Stimulated activated CD4-positive, alpha-beta T cell treated with anti-CD3 and anti-CD28 coated beads, TNF-alpha, amount 100 ng/mL, for 4 hours (primary cell): ENCODE results near the gene LRP11.

Experiments used
- DNase-seq, 3 experiments: peaks; one replicate each; pipeline ENCODE4 v3.0.0-alpha.2; 2020; ENCODE audit warnings: low read depth in 3 of 3

LRP11 gene

DNA sequence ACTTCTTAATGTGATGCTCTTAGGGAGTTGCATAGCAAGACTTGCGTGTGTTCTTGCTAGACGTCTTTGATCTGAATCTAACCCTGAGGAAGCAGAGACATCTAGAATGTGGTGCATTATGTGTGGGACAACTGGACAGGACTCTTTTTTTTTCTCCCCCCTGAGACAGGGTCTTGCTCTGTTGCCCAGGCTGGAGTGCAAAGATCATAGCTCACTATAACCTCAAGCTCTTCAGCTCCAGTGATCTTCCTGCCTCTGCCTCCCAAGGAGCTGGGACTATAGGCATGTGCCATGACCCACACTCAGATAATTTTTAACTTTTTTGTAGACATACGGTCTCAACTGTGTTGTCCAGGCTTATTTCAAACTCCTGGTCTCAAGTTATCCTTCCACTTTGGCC, 80.6 kb downstream of the LRP11 start:
- no peak for DNase-seq

DNA sequence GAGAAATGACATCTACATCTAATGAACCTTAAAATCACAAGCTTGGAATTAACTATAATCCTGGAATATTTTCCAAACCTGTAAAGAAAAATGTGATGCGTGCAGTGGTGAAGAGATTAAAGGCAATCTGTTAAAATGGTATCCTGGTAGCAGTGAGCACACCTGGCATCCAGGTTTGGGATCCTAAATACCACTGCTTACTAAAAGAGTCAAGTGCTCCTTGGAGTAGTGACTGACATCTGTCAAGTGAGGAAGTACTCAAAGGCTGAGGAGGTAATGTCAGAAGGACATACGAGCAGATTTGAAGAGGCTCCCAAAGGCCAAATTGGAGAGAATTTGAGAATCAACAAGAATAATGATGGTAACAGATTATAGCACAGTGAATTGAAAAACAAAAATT, 81.8 kb downstream of the LRP11 start:
- DNase-seq, result no peak

DNA sequence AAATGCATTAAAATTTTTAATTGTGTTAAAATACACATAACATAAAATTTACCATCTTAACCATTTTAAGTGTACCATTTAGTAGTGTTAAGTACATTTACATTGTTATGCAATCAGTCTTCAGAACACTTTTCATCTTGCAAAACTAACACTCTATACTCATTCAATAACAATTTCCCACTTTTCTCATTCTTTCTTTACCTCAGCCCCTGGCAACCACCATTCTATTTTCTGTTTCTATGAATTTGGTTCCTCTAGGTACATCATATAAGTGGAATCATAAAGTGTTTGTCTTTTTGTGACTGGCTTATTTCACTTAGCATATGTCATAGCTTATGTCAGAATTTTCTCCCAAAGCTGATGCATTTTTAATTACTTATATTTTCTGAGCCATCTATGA, 82.4 kb downstream of the LRP11 start:
- no peak for DNase-seq

DNA sequence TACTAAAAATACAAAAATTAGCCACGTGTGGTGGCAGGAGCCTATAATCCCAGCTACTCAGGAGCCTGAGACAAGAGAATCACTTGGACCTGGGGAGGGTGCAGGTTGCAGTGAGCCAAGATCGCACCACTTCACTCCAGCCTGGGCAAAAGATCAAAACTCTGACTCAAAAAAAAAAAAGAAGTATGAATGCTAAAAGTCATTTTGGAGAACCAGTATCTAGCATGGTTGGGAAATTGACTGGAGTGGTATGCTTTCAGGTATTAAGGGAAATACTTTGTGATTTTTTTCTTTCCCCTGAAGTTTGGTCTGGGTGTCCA, 84.6 kb downstream of the LRP11 start:
- DNase-seq, result no peak

DNA sequence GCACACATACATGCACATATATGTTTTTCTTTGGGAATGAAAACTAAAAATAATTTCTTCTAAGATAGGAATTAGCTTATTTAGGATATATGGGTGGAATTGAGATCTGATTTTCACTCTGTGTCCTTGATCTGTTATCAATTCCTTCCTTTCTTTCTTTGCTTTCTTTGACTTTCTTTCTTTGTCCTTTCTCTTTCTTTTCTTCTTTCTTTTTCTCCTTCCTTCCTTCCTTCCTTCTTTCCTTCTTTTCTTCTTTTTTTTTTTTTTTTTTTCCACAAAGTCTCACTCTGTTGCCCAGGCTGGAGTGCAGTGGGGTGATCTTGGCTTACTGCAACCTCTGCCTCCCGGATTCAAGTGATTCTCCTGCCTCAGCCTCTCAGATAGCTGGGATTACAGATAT, 86.5 kb downstream of the LRP11 start:
- no peak for DNase-seq

DNA sequence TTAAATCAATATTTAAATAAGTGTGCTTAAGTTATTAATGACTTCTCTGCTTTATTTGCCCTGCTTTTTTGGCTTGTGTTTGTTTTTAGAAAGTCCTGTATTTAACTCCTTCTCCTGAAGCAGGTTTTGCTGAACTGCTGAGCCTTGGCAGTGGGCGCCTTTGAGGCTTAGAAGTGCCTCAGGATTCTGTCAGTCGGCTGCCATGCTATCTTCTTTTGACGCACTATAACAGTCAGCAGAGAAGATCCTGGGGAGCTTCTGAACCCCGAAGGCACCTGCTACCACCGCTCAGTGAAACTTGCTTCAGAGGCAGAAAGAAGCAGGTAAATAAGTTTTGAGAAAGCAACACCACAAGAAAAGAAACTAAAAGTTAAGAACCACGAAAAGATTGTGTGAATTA, 92.2 kb downstream of the LRP11 start:
- no peak for DNase-seq

DNA sequence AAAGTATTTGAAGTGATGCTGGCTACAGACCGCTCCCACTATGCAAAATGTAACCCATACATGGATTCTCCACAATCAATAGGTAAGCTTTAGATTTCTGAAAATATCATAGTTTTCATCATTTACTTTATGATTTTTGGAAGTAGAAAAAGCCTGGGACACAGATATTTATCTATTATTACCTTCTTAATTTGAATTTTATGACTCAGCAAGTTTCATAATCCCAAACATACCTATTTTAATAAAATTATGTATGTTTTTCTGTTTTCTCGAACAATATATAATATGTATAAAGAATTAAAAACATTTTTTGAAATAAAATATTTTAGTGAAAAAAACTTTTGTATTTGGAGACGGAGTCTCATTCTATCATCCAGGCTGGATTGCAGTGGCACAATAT, 93.0 kb downstream of the LRP11 start:
- DNase-seq, result no peak

DNA sequence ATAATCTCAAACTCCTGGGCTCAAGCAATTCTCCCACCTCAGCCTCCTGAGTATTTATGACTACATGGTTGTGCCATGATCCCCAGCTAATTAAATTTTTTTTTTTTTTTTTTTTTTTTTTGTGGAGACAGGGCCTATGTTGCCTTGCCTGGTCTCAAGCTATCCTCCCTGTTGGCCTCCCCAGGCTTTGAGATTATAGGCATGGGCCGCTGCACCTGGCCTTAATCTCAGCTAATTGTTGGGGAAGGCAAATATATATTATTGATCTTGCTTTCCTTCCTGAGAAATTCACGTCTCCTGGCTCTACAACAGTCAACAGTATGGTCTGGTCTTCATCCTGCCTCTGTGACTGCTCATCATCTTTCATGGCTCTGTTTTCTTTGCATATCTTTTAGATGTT, 94.5 kb downstream of the LRP11 start:
- DNase-seq, result no peak
